ENCODE measurements around the gene GPC3.
"Not testable (repeated sequence)": the region's sequence is repeated elsewhere in the genome, so short reads cannot be mapped to it uniquely, and the experiment has no call there.

GPC3 gene

DNA sequence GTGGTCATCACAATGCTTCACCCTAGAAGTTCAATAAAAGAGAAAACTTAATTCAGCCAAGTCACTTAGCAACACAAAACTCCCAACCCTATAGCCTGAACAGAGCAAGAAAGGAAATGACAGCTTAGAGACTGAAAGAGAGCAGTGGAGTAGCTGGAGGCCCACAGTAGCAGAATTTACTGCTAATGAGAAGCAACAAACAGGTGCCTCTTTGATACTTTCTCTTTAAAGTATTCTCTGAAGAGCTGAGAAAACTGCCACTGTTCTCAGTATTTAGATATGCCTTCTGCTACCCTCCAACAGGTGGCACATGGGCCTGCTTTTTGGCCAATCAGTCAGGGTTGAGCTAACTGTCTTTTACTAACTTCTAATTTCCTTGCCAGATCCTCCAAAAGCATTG is 240.0 kb downstream of the GPC3 start:
- DNase-seq: no peak

- DNase-seq: no peak
Measured at GRCh38 chrX:133742602-133743305, 242.6 kb downstream of the GPC3 start.

DNA sequence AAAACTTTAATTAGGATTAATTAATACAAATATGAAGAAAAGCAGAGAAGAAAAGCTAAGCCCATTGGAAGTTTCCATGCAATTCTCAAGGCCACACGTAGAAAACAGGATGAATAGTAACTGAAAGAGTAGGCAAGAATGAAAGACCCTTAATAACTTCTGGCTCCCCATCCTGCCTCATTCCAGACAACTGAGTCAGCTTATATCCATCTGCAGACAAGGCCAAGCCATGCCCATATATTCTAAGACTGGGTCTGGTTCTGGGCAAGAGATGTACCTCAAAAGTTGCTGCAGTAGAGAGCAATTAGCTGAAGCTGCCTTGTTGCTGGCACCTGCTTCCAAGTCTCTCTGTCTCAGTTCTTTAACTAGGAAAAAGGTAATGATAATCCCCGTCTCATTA is 244.1 kb downstream of the GPC3 start:
- no peak for DNase-seq

DNA sequence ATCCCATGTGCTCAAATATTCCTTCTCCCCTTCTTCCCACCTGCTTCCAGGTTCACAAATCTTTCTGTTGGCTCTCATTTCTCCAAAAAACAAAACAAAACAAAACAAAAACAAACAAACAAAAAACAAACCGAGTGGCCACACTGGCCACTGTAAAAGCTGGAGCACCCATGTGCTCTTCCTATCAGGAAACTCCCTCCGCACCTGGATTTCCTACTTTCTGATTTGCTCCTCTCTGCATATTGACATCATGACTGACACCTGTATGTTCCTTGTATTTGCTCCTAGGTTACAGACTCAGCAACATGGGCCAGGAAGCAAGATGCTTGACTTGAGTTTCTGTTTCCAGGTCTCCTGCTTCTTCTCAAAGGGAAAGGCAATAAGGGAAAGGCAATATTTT is 258.8 kb downstream of the GPC3 start:
- DNase-seq: no peak

DNA sequence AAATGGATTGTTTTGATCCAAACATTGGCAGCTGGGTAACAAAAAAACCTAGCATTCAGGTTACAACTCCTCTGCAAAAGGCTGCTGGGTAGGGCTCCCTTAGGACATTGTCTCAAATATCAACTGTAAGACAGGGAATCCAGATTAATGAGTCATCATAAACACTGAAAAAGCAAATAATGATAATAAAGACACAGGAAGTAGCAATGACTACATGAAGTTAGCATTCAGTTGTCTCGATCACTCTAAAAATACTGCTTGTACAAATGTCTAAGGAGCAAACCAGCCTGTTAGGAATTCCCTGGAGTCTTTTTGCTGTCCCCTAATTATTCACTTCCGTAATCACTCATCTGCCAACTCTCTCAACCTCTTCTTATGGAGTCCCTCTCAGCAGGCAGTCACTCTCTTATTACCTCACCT is 259.2 kb downstream of the GPC3 start:
- peak; percentile 7 to 8 for DNase-seq

DNA sequence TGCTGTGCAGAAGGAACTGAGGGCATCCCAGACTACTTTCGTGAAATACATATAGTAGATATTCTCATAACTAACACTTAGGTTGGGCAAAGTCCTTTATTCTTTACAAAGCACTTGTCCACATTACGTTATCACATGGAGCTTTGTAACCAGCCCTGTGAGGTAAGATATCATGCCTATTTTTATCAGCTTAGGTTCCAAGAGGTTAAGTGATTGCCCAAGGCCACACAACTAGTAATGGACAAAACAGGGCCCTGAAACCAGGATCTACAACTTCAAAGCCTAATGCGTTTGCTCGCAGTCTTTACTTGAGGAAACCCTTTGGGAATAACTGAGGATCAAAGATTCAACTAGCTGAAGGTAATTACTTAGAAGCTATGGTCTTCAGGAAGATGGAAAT is 261.5 kb downstream of the GPC3 start:
- no peak for DNase-seq

DNA sequence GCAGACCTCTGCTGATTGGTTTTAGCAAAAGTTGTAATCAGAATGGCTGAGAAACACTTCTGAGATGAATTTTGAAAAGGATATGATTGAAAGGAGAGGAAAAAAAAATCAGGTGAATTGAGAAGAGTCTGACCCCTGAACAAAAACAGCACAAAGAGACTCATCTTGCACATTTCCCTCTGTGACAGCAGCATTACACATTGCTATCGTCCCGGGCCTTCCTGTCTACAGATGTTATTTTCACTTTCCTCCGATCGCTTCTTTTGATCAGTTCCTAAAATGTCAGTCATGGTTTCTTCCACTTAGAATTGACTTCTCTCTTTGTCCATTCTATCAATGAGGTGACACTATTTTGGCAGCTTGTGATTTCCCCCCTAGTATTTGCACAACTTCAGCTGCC is 262.6 kb downstream of the GPC3 start:
- no peak for DNase-seq

- not testable (repeated sequence) for DNase-seq
Measured at GRCh38 chrX:133720269-133720668, 265.1 kb downstream of the GPC3 start.

DNA sequence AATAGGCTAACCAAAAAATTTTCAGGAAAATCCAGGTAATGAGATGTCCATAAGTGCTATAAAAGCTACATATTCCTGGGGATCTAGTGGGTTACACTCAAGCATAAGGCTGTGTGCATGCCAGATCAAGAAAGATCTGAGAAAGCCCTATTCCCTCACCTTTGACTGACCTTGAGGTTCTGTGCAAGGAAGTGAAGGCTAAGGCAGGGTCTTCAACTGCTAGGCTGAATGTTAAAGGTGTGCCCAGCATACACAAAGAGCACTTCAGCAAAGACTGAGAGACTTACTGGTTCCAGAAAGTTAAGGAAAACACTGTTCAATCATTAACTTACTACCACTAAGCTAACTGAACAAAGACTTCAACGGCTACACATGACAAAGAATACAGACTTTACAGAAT is 269.7 kb downstream of the GPC3 start:
- no peak for DNase-seq

GRCh38 chrX:133709501-133709900 is 275.9 kb downstream of the GPC3 start:
- no peak for DNase-seq

GRCh38 chrX:133706890-133707289 is 278.5 kb downstream of the GPC3 start:
- no peak for DNase-seq

- DNase-seq: no peak
Measured at GRCh38 chrX:133702230-133702629, 283.2 kb downstream of the GPC3 start.

DNA sequence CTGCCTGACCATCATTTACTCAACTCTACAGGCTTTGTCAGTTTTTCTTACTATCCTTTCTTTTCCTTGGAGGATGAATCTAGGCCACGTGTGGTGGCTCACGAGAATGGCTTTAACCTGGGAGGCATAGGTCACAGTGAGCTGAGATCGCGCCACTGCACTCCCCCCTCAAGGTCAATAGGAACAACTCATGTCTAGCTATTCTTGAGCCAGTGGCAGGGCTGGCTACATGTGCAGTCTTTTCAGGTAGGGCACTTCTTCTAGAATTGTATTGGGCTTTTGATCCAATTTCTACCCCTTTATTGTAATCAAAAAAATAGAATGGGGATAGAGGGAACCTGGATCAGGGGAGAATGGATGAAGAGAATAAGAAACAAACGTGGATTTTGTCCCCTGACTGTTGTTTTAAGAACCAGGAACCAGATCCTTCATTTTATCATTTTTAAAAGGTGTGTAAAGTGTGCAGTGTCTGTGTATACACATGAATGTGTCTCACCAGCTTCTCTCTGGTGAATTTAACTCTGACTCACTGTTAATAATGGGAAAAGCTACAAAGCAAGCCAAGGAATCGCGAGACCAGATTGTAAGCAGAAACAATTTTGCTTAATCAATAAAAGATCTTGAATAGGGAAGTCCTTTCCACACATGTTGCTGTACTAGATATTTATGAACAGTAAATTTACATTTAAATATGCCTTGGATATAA is 286.2 kb downstream of the GPC3 start:
- DNase-seq: no peak

DNA sequence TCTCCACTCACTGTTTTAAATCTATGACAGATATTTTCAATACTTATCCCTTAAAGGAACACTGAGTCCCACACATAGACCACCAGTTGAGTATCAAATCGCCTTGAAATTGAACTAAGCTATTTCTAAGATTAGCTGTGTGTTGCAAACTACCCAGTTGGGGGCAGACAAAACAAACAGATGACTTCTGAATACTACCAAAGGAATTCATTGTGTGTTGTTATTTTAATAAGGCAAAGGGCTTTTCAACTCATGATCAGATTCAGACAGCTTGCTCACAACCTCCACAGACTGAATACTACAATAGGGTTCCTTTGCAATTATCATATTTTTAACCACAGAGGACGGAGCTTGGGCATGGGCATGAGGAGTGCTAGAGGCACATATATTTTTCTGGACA is 287.1 kb downstream of the GPC3 start:
- no peak for DNase-seq

DNA sequence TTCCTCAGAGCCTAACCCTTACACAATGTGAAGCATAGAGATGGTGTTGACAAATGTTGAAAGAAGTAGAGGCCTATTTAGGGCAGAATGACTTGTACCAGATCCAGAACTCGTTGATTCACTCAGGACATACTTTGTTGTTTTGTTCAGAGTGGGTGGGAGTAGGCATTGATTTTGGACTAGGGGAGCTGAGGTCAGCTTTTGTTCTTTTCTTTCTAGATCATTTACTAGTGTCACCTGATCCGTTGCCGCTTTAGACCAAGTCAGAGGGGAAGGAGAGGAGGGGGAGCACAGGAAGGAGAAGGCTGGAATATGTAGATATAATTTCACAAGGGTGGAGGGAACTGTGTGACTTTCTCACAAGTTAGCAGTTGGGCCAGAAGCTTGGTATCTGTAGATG is 287.7 kb downstream of the GPC3 start:
- no peak for DNase-seq

DNA sequence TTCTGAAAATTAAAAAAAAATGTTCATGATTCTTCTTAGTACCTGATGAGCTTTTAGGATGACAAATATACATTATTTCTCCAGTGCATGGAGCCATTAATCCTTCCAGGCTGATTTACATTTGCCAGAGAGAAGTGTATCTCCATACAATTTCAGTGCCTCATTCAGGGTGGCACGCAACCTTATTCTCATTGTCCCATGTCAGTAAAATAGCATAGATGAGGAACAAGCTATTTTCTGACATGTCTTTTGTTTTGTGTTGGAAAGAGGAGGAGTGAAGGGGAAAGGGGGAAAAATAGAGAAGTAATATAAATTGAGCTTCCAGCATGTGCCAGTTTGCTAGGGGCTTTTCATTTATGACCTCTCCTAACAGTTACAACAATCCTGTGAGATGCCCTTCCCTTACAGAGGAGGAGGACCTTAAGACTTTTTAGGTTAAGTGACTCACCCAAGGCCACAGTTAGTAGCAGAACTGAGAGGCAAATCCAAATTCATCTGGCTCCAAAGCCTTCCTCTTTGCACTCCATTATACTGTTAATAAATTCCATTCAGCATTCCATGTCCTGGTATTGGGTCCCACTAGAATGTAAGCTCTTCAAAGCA is 295.3 kb downstream of the GPC3 start:
- DNase-seq: no peak

GRCh38 chrX:133685822-133686221 is 299.6 kb downstream of the GPC3 start:
- no peak for DNase-seq

- DNase-seq: no peak
Measured at GRCh38 chrX:133681897-133682296, 303.5 kb downstream of the GPC3 start.

DNA sequence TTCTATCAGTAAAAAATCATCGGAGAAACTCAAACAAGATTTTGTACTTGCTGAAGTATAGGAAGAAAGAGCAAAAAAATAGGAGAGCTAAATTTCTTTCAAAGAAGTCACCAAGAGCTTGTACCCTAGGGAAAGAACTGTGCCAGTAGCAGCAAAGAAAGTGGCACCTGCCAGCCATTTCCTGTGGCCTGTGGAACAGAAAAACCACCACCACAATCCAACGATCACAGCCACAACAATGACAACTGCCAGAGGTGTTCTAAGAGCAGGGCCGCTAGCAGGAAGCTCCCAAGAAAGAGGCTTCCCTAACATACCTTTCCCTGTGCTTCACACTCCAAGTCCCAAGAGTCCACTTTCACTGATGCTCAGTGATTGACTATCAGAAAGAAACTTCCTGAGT is 304.0 kb downstream of the GPC3 start:
- DNase-seq: no peak

GRCh38 chrX:133677123-133678063 is 308.0 kb downstream of the GPC3 start:
- no peak for DNase-seq

DNA sequence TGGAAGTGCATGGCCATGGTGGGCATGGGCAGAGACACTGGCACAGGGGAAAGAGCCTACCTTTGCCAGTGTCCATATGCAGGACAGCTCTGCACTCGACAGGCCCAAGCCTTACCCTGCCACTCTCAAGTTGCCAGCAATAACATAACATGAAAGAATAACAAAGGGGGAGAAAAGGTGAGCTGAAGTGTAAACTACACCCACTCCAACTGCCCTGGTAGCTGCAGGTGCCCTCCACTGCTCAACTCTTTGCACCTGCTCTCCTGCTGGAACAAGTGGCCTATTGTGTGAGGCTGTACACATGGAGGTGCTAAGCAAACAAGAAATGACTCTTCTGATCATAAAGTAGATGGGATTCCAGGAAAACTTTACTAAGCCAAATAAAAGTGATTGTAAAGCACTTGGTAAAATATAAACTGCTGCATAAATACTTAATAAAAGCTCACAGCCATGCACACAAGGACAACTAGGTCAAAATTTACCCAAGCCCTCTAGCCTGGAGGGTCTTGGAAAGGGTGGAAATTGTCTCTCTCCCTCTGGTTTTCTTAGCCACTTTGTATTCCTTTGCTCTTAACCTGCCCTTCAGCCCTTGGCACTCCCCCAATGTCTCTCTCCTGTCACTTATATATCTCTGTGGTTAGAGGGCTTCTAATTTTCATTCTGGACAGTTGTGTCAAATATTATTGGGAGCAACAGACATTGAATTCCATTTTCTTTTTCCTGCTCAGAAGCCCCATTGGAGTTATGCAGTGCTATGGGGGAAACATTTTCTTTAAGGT is 308.9 kb downstream of the GPC3 start:
- peak; percentile 28 to 60 for DNase-seq

DNA sequence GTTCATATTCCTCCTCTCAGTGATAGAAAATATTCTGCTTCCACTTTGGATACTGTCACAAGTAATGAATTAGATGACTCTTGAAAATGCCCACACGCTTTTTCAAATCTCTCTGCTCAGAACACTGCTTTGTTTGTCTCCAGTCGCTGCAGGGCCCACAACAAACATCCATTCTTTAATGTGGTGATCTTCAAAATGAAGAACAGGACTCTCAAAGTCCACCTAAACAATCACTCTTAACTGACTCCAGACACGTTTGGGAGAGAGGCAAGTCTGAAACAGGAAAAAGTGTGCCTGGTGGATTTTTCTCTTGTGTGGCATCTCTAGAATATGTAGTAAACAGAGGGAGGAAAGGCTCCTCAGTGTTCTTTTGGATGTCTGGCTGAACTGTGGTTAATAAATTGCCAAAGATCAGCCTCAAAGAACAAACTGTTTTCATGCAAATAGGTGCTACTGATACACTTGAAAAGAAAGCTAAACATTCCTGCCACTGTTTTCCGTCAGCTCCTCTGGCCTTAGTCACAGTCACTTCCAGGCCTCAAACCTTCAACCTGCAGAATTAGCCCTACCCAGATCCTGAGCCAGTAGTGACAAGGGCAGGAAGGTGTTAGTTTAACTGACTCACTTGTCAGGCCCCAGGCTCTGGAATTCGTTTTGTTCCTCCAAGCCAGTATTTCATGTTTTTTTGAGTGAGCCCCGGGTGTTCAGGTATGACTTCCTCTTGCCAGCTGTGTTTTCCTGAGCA is 310.5 kb downstream of the GPC3 start:
- DNase-seq: no peak

Data from NCI-H187 (cell line).